Measurements from ENCODE around the gene IFT25.
A peak's percentile ranks its signal among the peaks of the same experiment; 100 is the strongest.

The IFT25 gene

GRCh38 chr1:53956308-53957168, 11.0 kb upstream of the IFT25 start:
- no peak for DNase-seq

DNA sequence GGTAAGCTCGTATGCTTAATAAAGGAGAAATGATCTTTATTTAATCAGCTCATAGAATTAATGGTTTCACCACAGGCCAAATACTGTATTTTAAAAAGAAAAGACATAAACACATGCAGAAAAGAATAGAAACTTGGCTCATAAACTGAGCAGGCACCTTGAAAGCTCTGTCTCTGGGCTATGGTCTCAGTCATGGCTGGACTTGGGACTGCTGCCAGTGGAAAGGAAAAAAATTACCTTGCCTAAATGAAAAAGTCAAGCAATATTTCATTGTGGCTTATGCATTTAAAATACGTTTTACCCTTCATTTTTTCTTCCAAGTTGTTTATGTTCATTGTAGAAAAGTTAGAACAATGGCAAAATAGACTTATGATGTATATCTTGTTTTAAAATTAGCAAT, 8.6 kb upstream of the IFT25 start:
- no peak for DNase-seq

DNA sequence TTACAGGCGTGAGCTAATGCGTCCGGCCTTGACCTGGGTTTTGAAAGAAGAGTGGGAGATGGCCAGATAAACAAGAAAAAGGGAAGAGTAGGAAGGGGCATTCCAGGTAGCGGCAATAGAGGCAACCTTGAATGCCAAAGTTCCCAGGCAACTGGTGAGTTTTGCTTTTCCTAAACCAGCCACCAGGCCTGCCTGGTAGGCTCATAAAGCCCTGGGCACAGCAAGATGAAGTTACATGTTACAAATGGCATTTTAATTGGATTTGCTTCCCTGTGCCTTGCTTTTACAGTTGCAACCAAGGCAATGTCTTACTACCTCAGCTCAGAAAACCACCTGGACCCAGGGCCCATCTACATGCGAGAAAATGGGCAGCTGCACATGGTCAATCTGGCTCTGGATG, 6.2 kb upstream of the IFT25 start:
- no peak for DNase-seq

GRCh38 chr1:53949023-53949990, 3.8 kb upstream of the IFT25 start:
- peak; percentile 4 for DNase-seq

DNA sequence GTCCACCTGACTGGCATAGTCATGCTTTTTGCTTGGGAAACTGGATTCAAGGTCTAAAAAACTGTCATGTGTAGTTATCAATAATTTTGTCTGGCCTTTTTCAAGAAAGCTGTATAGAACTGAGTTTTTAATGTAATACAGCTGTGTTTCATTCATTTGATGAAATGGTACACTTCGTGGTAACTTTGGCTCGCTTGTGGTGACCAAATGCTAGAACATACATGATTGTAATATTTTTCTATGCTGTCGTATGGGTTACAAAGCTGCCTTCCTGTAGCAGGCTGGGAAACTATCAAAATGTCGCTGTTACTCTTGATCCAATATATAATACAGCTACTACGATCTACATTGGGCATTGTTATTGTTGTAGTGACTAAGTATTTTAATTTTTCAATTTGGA, 2.8 kb upstream of the IFT25 start:
- no peak for DNase-seq

GRCh38 chr1:53947172-53947907, 1.8 kb upstream of the IFT25 start:
- DNase-seq = peak; percentile 2

DNA sequence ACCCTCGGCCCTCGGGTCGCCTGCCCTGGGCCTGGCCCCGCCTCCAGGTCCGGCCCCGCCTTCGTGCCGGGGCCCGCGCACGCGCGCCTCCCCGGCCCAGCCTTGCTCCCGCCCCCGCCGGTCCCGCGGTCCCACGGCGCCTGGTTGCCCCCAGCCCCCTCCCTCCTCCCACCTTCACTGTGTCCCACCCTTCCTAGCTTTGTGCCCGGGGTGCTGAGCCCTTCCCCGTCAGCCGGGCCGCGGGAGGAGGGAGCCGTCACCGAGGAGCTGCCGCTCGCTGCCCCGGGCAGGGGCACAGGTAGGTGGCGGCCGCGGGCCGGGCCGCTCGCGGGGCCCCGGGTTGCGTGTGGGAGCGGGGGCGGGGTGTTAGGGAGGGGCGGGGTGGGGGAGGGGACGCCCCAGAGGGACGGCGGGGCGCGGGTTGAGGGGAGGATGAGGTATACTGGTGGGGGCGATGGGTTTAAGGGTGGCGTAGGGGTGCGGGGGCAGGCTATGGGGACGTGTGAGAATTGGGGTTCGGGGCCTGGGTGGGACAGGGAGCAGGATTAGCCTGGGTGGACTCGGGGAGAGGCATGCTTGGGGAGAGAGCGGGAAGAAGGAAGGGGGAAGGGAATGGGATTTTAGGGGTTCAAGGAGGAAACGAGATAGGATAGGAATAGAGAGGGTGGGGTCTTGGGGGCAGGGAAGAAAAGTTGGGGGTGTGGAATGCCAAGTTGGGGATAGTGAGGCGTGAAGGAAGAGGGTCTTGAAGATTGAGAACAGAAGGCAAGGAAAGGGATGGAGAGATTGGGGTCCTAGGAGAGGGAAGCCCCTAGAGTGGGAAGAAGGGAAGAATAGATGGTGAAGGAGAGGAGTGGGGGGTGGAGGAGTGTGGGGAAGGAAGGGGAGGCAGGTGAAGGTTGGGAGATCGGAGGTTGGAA, 1.0 kb upstream of the IFT25 start, which contains the start of gene LRRC42:
Gene LRRC42 (plus strand): TSS at position 99 of the 920 bp plus-strand sequence. CDS start 5,650 bp downstream, outside the sequence.
- DNase-seq = peak; percentile 87

DNA sequence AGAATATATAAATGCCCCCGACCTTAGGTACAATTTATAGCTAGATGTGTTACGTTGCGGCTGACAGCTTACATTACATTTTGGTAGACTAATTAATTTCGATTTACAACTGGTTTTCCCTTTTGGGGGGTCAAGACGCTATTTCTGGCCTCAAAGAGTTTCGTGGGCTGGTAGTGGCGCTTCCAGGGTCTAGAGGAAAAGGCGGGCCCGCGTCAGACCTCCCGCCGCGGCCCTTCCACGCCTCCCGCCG, 391 bp downstream of the IFT25 start:
- DNase-seq = no peak

DNA sequence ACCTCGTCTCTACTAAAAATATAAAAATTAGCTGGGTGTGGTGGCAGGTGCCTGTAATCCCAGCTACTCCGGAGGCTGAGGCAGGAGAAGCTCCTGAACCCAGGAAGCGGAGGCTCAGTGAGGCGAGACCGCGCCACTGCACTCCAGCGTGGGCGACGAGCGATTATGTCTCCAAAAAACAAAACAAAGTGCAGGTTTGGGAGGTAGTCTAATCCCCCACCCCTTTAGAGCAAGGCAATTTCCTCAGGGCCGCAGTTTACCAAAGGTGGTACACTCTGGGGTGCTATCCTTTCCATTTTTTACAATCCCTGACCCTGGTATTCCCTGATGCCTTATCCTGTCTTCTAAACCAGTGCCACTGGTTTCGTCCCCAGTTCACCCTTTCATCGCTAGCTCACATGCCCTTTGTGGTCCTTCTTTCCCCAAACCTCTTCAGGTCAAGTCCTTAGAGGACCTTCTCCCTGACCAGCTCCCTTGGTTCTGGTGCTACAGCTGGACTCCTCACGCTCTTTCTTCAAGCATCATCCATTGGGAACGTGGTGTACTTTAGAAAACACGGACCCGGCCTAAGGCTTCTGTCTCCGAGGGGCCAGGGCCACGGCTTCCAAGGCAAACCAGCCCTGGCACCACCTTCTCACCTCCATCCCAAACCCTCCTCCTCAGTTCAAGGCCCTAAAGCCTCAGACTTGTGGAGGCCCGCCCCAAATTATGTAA, 873 bp downstream of the IFT25 start:
- no peak for DNase-seq

DNA sequence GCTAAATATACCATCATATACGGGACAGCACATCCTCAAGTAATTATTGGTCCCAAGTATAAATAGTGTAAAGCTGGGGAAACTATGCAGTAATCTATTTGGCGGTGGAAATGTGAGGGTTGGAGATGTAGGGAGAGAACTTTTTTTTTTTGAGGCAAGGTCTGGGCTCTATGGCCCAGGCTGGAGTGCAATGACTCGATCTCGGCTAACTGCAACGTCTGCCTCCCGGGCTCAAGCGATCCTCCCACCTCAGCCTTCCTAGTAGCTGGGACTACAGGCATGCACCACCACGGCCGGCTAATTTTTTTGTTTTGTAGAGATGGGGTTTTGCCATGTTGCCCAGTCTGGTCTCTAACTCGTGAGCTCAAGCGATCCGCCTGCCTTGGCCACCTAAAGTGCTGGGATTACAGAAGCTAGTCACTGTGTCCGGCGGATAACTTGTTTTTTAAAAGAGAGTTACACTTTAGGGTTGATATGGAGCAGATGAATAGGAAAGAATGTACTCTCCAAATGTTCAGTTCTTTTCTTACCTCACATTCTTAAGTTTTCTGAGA, 1.9 kb downstream of the IFT25 start:
- DNase-seq = no peak

DNA sequence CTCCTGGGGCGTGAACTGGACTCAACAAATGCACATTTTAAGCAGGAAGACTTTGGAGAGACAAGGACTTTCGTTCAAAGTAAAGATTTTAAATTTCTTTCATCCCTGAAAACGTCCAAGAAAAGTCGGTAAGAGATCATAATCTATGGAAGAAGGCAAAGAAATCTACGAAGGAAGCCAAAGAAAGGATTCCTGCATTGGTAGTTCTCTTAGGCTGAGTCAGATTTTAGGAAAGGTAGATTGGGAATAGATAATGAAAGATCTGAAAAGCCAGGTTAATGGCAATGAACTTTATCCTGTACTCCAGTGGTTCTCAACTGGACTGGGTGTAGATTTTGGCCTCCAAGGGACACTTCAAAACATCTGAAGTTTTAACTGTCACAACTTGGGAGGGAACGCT, 2.4 kb downstream of the IFT25 start:
- DNase-seq = no peak

- no peak for DNase-seq
Observed at GRCh38 chr1:53942127-53942957, 3.2 kb downstream of the IFT25 start.

DNA sequence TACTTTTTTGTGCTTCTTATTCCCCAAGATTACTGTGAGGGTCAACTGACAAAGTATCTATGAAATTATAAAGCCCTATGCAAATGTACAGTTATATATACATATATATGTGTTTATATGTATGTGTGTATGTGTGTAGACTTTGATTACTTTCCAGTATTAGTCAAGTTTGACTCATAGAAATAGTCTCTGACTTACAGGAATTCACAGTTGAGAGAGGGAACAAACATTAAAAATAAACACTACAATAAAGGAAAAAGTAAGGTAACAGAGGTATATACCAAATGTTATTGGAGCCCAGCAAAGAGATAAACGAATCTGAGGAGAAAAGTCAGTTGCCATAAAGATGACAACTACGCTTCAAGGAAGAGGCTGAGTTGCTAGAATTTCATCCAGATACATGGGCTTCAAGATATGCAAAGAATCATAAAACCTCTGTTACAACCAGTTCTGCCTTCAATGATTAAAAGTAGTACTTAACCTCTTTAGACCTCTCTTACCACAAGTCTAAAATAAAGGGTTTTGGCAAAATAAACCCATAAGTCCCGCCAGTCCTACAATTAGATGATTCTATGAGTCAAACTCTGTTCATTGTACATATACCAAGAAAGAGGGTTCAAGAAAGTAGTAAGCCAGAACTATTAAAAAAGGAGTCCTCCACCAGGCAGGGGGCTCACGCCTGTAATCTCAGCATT, 7.2 kb downstream of the IFT25 start:
- DNase-seq = no peak

DNA sequence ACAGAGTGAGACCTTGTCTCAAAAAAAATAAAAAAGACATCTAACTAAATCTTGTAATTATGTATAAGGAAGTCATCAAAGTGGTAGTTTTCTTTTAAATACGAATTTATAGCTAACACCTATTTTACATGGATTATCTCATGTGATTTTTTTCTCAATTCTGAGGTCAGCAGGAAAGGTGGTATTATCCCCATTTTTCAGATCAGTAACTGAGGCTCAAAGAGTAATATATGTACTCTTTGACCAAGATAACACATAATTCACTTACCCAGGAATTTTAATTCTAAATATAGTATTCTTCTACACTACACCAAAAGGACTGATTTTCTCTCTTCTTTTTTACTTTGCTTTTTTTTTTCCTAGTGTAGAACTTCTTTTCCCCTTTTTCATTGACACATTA, 9.1 kb downstream of the IFT25 start:
- DNase-seq = no peak

DNA sequence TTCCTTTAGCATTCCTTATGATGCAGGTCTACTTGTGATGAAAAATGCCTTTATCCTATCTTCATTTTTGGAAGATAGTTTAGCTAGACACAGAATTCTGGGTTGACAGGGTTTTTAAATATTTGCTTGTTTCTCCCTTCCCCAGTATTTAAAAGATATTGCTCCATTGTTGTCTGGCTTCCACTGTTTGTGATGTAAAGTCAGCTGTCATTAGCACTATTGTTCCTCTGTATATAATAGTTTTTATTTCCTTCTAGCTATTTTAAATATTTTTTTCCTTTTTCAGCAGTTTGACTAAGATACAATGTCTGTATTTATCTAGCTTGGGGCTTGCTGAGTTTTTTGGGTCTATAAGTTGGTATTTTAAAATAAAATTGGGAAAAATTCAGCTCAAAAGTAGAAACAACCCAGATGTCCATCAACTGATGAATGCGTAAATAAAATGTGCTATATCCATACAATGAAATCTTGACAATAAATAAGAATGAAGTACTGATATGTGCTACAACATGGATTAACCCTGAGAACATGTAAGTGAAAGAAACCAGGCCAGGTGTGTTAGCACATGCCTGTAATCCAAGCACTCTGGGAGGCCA, 11.2 kb downstream of the IFT25 start:
- no peak for DNase-seq

DNA sequence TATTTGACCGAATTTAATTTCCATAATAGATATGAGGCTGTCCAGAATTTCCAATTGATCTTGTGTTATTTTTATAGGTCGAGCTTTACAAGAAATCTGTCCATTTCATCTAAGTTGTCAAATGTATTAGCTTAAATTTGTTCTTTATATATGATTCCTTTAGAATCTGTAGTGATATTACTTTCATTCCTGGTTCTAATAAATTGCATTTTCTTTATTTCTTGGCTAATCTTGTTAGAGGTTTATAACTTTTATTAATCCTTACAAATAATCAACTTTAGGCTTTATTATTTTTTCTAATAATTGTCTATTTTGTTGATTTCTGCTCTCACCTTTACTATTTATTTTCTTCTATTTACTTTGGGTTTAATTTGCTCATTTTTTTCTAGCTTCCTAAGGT, 14.0 kb downstream of the IFT25 start:
- DNase-seq = no peak

DNA sequence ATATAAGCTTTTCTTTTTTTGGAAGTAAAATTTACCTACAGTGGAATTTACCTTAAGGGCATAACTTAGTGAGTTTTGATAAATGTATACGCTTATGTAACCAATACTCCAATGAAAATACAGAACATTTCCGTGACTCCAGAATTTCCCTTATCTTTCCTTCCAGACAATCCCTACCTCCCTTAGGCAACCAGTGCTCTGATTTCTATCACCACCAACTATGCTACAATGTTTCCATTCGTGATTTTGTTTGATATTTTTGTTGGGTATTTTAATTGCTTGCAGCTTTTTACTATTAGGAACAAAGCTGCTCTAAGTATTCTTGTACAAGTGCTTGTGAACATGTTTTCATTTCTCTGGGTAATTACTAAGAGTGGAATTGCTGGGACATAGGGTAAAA, 14.6 kb downstream of the IFT25 start:
- DNase-seq = no peak

- DNase-seq = no peak
Observed at GRCh38 chr1:53929246-53929960, 16.1 kb downstream of the IFT25 start.
